RCC 7860 (cell line): ENCODE results near the gene PLA2G5.
A peak's percentile ranks its signal among the peaks of the same experiment; 100 is the strongest.
"Not testable (repeated sequence)": the region's sequence is repeated elsewhere in the genome, so short reads cannot be mapped to it uniquely, and the experiment has no call there.

Experiments used
- DNase-seq: peaks from one replicate; pipeline ENCODE4 v3.0.0-alpha.2; 2015; ENCODE audit warnings: low spot score
- FAIRE-seq: peaks from 2 replicates; lab custom pipeline; 2012; peaks lifted over from hg19 to GRCh38; lab: Jason Lieb, UNC

PLA2G5 gene, protein sequence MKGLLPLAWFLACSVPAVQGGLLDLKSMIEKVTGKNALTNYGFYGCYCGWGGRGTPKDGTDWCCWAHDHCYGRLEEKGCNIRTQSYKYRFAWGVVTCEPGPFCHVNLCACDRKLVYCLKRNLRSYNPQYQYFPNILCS

DNA sequence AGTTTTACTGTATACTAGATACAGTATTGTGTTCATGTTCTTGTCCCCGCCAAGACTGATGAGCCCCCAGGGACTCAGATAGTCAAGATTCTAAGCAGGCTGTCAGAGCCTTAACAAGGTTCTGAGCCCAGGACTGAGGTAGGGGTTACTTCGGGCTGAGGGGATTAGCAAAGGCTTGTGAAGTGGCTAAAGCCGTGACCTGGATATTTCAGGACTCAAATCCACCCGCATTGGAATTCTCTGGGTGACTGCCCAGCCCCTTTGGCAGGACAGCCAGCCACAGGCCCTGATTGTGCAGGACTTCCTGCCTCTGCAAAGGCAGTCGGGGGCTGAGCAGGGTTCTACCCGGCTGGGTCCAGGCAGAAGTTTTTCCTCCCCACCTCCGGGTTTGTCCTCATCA lies at the start of gene PLA2G5:
Gene PLA2G5, plus strand, starts transcription at position 321 of the 400 bp plus-strand sequence. CDS start 14,637 bp downstream, outside the sequence.
- FAIRE-seq (no peak), DNase-seq (no peak)

DNA sequence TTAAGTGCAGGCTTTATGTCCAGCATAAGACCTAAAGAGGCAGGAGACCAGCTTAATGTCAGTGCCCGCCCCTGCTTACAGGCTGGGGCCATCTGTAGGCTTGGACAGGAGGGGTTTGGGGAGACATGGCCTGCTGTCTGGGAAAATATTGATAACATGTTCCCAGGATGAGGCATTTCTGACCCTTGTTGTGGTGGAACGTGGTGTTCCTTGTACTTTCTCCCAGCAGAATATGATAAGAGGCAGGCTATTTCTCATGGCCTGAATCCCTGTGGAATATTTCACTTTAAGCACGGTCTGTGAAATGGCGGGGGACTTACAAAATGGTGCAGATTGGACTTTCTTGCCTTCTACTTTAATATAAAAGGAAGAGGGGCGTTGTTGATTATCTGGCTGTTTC lies 41.9 kb upstream of the PLA2G5 start:
- FAIRE-seq (no peak), DNase-seq (no peak)

DNA sequence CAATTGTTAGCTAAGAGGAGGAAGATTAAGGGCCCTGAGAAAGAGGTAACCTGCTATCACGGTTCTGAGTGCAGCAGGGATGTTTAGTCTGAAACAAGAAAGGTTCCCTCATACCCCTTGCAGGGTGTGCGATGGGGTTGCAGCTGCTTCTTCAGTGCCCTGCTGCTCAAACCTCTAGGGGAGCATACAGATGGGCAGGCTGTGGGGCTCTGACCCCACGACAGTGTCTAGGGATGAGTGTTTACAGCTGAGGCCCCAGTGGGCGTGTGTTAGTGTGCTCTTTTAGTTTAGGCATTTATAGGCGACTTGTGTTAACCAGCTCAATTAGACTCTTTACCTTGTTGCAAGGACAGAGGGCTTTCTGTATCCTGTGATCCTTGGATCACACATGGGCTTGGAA lies 41.3 kb upstream of the PLA2G5 start:
- no peak for FAIRE-seq
- no peak for DNase-seq

DNA sequence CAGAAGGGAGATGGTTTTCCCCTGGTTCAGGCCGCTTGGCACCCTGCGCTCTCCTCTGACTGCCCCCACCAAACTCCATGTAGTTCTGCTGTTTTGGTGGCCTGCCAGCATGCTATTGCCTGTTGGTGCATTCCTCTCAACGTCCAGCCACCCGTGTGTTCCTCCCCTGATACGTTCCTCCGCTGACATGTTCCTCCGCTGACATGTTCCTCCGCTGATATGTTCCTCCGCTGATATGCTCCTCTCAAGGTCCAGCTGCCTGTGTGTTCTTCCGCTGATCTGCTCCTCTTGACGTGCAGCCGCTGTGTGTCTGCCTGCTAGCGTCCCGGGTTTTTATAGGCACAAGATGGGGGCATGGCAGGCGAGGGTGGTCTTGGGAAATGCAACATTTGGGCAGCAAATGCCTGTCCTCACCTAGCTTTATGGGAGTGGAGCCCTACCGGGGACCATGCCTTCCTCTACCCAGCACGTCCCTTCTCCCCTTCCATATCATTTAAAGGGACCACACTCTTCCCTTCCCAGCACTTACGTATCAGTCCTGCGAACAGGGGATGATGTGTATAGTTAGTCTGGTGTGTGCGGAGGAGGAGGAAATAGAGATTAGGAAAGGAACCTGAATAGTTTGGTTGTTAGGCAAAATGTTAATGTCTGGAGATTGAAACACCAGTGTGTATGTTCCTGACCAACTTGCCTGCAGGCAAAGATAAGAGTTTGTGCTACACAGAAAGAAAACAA lies 40.6 kb upstream of the PLA2G5 start:
- FAIRE-seq (no peak), DNase-seq (no peak)

DNA sequence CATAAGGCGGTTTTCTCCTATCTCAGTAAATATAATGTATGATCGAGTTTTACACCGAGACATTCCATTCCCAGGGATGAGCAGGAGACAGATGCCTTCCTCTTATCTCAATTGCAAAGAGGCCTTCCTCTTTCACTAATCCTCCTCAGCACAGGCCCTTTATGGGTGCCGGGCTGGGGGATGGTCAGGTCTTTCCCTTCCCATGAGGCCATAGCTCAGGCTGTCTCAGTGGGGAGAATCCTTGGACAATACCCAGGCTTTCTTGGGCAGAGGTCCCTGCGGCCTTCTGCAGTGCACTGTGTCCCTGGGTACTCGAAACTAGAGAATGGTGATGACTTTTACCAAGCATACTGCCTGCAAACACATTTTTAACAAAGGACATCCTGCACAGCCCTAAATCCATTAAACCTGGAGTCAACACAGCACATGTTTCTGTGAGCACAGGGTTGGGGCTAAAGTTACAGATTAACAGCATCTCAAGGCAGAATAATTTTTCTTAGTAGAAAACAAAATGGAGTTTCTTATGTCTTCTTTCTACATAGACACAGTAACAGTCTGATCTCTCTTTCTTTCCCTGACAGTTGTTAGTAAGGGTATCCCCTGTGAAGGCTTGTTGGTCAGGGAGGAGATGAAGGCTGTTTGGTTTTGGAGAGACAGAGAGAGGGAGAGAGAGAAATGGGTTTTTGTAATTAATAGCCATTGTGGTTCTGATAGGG lies 39.4 kb upstream of the PLA2G5 start:
- not testable (repeated sequence) for DNase-seq, FAIRE-seq

DNA sequence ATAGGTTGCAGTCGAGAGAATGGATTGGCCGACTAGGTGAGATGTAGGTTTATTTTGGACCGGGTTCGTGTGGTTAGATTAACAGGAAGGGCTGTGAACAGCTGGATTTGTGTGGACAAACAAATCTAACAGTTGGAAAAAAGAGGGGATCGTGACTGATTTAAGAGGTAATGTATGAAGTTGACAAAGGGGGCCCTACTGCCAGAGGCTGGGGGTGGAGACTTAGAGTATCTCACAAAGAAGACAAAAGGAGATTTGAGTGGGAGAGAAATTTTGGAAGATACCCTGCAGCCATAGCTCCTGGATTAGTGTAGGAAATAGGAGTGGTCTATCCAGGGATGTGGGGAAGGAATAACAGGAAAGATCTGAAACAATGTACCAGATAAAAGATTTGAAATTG lies 38.8 kb upstream of the PLA2G5 start:
- no peak for FAIRE-seq

DNA sequence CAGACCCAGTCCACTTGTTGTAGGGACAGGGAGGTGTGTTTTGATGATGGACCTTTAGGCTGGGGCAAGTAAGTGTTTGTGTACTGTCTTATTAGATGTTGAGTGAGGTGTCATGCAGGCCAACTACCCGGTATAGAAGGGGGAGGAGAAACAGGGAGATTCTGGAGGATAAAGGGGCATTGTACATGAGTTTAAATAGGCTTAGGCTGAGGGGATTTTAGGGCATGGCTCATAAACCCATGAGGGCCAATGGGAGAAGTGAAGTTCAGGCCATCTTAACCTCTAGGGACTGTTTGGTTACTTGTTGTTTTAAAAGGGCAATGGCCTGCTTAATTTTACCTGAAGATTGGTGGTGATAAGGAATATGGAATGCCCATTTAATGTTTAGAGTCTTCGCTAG lies 38.2 kb upstream of the PLA2G5 start:
- no peak for DNase-seq
- no peak for FAIRE-seq

More for the DNA sequence above, 38.8 kb upstream of the PLA2G5 start:
- DNase-seq = no peak

DNA sequence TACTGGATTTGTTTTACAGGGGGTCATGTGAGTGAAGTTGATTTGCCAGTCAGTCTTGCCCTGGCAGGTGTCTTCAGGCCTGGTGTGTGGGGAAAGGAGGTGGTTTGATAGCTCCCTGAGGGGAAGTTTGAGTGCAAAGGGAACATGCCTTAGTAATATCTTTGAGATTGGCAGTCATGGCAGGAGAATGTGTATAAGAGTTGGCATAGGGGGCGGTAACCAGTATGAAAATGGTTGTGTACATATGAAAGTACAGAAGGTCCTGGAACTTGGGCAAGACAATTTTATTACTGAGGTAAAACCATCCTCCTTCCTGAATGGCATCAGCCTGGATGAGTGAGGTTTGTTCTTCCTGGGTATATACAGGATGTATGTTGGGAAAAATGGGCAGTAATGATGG lies 37.6 kb upstream of the PLA2G5 start:
- DNase-seq (no peak), FAIRE-seq (no peak)

DNA sequence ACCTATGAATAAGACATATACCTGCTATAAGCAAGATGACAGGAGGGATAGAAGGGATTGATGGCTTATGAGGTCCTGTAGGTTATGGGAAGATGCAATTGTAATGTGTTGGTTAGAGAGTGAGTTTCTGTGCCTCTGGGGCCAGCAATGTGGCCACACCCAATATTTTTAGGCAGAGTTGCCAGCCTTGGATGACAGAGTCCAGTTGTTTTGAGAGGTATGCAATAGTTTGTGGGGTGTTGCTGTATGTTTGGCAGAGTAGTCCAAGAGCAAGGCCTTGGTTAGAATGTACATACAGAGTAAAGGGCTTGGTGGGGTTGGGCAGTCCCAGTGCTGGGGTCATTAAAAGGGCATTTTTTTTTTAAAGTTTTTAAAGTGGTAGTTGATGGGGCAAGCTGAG lies 36.6 kb upstream of the PLA2G5 start:
- FAIRE-seq (no peak), DNase-seq (no peak)

DNA sequence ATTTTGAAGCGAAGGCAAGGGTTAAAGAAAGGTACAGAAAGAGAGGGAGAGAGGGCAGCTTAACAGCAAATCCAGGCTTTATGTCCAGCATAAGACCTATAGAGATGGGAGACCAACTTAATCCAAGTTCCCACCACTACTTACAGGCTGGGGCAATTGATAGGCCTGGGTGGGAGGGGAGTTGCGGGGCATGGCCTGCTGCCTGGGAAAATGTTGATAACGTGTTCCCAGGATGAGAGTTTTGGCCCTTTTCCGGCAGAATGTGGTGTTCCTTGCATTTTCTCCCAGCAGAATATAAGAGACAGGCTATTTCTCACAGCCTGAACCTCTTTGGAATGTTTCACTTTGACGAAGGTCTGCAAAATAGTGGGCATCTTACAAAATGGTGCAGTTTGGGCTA lies 34.9 kb upstream of the PLA2G5 start:
- DNase-seq (no peak), FAIRE-seq (no peak)

DNA sequence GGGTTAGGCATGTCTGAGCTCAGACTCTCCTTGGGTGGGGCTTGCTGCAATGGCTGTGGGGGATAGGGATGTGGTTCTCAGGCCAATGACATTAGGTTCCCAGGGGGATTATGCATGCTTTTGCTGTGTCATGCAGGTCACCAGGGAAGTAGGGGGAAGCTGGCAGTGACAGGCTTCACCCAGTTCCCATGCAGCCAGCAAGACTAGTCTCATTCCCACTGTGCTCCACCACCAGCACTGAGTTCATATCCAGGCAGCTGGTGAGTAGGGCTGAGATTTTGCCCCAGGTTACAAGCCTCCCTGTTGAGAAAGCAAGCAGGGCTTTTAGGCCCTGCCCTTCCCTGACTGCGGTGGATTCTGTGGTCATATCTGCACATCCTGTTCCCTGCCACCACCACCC lies 32.1 kb upstream of the PLA2G5 start:
- DNase-seq (no peak), FAIRE-seq (no peak)

DNA sequence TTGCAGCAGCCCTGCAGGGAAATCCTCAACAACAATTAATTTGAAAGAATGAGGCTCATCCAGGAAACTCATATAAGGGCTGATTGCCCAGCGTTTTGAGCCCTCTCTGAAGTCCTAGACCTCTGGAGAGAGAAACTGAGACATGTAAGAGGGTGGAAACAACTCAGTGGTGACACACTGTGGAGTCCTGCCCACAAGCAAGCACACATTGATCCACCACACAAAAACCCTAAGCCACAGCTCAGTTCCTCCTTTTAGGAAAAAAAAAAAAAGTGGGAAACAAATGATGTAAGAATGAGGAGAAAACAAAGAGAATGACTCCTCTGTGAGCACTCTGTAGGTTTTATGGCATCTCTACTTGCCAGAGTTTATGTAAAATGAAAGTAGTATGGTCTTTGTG lies 22.9 kb upstream of the PLA2G5 start:
- FAIRE-seq (no peak), DNase-seq (no peak)

DNA sequence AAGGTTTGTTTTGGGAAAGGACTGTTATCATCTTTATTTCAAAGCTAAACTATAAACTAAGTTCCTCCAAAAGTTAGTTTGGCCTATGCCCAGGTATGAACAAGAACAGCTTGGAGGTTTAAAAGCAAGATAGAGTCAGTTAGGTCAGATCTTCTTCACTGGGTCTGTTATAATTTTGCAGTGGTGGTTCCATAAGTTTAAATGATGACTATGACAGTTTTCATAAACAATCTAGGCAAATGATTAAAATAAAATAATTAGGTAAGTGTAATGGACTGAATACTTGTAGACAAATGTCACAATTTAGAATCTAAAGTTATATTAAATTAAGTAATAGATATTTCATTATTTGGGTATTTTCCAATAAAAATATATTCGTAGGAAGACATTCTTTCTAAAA lies 21.4 kb upstream of the PLA2G5 start:
- FAIRE-seq = peak; percentile 35

DNA sequence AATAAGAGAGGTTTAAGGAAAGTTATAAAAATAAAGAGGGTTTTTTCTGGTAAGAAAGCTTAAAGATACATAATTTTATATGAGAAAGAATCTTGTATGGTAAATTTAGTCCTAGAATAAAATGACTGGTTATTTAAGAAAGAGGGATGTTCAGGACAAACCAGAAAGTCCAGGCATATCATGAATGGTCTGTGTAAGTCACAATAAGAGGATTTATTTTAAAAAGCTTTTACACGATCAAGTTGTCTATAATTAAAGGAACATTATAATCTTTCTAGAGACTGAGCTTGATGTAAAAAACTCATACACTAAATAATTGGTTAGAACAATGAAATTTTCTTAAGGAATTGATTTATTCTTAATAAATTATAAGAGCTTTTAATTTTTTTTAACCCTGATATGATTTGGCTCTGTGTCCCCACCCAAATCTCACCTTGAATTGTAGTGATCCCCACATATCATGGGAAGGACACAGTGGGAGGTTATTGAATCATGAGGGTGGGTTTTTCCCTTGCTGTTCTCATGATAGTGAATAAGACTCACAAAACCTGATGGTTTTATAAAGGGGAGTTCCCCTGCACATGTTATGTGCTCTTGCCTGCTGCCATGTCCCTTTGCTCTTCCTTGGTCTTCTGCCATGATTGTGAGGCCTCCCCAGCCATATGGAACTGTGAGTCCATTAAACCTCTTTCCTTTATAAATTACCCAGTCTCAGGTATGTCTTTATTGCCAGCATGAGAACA lies 20.8 kb upstream of the PLA2G5 start:
- DNase-seq, FAIRE-seq: not testable (repeated sequence)

More for the DNA sequence above, 21.4 kb upstream of the PLA2G5 start:
- no peak for DNase-seq

DNA sequence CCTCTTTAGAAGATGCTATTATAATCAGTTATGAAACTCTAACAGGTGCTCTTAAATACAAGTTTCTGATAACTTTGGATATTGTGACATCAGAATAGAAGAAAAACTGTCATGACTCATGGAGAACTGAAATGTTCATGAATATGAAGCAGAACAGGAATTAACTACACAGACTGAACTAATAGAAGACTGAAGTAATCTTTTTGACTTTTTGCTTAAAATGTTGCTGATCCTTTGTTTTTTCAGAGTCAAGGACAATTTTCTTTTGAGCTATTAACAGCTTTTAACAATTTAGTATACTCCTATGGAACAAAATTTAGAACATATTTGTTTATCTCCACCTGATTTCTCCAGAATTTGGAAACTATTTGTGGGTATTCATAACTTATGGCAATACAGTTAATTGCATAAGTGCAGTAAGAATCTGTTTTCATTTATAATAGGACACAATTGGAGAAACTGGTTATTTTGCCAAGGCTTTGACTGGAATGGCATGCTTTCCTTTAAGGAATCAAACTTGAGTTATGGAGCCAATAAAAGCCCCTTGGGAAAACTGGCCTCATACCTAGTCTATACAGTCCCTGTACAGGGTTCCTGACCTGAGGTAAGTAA lies 18.7 kb upstream of the PLA2G5 start:
- DNase-seq = no peak
- no peak for FAIRE-seq

DNA sequence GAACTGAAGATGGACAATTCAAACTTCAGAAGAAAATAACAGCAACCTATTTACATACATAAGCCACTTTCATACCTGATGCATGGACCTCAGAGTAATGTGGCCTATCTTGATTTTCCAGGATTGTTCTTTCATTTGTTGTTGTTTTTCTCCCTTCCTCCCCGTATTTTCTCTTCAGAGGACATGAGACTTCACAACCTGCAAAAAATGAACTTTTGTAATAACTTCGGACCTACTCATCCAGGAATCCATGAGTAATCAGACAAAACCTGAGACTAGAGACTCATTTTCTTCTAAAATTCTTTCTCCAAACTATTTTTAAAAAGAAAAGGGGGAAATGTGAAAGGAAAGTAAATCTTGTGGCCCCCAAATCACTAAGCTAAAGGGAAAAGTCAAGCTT lies 17.6 kb upstream of the PLA2G5 start:
- FAIRE-seq (no peak), DNase-seq (no peak)

DNA sequence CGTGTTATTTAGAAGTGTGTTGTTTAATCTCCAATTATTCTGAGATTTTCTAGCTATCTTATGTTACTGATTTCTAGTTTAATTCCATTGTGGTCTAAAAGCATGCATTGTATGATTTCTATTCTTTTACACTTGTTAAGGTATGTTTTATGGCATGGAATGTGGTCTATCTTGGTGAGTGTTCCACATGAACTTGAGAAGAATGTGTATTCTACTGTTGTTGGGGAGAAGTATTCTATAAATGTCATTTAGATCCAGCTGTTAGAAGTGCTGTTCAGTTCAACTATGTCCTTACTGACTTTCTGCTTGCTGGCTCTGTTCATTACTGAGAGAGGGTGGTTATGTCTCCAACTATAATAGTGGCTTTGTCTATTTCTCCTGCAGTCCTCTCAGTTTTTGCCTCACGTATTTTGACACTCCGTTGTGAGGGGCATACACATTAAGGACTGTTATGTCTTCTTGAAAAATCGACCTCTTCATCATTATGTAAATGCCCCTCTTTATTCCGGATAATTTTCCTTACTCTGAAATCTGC lies 12.0 kb upstream of the PLA2G5 start:
- DNase-seq (no peak), FAIRE-seq (no peak)

DNA sequence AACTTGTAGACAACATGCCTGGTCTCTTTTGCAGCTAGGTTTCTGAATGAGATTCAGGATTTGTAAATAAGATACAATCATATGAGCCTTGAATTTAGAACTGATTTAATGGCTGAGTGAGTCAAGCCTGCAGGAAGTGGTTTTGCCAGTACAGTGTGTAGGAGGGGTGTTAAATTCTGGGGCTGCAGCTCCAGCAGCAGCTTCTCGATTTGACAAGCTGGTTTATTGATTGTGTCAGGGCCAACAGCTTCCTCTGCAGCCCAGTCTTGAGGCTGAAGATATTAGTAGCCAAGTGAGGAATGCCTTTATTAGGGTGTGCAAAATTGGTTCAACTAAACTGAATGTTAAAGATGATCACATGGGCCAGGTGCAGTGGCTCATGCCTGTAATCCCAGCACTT lies 11.5 kb upstream of the PLA2G5 start:
- DNase-seq (no peak), FAIRE-seq (no peak)

DNA sequence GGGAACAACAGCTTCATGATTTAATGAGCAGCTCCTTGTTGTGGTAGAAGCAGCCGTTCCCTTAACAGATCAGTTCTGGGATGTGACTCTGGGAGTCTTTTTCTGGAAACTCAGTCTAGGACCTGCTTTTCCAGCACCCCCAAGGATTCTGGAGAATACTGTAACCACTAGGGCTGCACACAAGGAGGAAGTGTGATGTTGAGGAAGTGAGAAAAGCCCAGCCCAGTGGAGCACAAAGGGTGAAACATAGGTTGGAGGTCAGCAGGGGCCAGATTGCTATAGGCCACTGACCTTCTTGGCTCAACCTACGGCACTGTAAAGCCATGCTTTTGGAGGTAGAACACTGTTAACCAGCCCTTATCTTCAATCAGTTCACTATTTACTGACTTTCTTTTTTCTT lies 10.1 kb upstream of the PLA2G5 start:
- FAIRE-seq (no peak), DNase-seq (no peak)

DNA sequence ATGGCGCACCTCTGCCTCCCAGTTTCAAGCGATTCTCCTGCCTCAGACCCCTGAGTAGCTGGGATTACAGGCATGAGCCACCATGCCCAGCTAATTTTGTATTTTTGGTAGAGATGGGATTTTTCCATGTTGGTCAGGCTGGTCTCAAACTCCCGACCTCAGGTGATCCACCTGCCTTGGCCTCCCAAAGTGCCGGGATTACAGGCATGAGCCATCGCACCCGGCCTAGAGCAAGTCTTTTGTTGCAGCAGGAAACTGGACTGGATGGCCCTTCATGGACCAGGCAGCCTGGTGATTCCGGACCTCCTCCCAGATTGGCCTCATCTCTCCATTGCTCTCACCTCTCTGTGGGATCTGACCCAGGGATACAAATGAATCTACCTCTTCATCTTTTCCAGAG lies 9.2 kb upstream of the PLA2G5 start:
- not testable (repeated sequence) for DNase-seq, FAIRE-seq

DNA sequence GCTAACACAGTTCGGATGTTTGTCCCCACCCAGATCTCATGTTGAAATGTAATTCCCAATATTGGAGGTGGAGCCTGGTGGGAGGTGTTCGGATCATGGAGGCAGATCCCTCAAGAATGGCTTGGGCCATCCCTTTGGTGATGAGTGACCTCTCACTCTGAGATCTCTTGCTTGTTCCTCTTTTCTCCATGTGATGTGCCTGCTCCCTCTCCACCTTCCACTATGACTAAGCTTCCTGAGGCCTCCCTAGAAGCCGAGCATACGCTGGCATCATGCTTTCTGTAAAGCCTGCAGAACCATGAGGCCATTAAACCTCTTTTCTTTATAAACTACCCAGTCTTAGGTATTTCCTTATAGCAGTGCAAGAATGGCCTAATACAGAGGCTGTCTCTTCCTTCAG lies 8.1 kb upstream of the PLA2G5 start:
- no peak for FAIRE-seq
- DNase-seq = no peak
